Retinal pigment epithelial cell (primary cell): ENCODE results near the gene UBXN10.
A peak's percentile ranks its signal among the peaks of the same experiment; 100 is the strongest.

Experiments used
- DNase-seq: peaks from one replicate; pipeline ENCODE4 v3.0.0-alpha.2; 2010; ENCODE audit warnings: low read depth
- H3K4me3 ChIP-seq: 2 replicates; pipeline ENCODE4 v1.5.1; 2011; ENCODE audit warnings: mild to moderate bottlenecking, low read length, control low read depth, moderate library complexity
- TF ChIP-seq, protein P1 (sequence below): conservative IDR thresholded peaks from 2 replicates; pipeline ENCODE4 v1.5.1; 2011; ENCODE audit warnings: low read depth, low read length, control low read depth, inconsistent platforms

The UBXN10 gene

GRCh38 chr1:20194757-20195461 lies 9.0 kb downstream of the UBXN10 start:
- no peak for DNase-seq
- TF ChIP-seq, protein P1, sequence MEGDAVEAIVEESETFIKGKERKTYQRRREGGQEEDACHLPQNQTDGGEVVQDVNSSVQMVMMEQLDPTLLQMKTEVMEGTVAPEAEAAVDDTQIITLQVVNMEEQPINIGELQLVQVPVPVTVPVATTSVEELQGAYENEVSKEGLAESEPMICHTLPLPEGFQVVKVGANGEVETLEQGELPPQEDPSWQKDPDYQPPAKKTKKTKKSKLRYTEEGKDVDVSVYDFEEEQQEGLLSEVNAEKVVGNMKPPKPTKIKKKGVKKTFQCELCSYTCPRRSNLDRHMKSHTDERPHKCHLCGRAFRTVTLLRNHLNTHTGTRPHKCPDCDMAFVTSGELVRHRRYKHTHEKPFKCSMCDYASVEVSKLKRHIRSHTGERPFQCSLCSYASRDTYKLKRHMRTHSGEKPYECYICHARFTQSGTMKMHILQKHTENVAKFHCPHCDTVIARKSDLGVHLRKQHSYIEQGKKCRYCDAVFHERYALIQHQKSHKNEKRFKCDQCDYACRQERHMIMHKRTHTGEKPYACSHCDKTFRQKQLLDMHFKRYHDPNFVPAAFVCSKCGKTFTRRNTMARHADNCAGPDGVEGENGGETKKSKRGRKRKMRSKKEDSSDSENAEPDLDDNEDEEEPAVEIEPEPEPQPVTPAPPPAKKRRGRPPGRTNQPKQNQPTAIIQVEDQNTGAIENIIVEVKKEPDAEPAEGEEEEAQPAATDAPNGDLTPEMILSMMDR: peak; percentile 98

DNA sequence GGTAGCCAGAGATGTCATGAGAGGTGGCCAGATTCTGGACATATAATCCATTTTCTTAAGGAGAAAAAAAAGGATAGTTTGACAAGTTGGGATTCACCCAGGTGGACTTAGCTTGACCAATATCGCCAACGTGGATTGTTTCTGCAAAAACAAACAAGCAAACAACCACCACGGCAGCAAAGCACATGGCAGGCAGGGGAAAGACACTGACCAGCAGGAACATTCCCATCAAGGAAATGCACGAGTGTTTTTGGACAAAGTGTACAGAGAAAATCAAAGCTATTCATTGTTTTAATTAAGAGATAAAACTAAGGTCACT lies 9.5 kb downstream of the UBXN10 start:
- TF ChIP-seq, protein P1: no peak
- no peak for DNase-seq
- no peak overlapping the region for H3K4me3 ChIP-seq

More at GRCh38 chr1:20194757-20195461, 9.0 kb downstream of the UBXN10 start:
- no peak overlapping the region for H3K4me3 ChIP-seq

DNA sequence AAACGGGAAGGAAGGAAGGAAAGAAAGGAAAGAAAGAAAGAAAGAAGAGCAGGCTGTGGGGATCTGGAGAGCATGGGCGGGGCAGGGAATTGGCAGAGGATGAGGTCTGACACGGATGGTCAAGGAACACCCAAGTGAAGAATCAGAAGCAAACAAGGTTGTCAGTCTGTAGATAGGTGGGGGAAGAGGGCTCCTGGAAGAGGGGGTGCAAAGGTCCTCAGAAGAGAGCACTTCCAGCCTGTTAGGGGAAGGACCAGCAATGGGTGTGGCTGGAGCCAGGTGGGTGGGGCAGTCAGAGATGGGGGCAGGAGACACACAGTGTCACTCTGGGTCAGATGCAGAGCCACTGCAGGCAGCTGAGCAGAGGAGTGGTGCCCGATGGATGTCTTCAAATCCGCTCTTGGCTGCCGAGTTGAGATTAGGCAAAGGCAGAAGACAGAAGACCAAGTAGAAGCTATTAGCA lies 11.5 kb downstream of the UBXN10 start:
- H3K4me3 ChIP-seq: no peak overlapping the region
- DNase-seq: no peak
- TF ChIP-seq, protein P1: no peak

DNA sequence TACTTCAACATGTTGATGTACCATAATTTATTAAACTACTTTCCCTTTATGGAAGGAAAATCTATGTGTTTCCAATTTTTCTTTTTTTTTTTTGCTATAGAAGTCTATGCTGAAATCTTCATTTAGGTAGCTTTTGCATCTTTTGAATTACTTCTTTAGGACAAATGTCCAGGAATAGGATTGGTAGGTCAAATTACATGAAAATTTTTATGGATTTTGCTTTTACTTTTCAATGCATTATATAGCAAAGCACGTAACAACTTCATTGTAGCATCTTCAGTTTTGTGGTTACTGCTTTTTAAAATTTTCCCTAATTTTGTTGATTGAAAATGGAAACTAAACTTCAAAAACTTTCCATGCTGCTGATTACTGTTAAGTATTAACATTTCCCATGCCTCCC lies 12.4 kb downstream of the UBXN10 start:
- TF ChIP-seq, protein P1: no peak
- DNase-seq: no peak
- no peak overlapping the region for H3K4me3 ChIP-seq

DNA sequence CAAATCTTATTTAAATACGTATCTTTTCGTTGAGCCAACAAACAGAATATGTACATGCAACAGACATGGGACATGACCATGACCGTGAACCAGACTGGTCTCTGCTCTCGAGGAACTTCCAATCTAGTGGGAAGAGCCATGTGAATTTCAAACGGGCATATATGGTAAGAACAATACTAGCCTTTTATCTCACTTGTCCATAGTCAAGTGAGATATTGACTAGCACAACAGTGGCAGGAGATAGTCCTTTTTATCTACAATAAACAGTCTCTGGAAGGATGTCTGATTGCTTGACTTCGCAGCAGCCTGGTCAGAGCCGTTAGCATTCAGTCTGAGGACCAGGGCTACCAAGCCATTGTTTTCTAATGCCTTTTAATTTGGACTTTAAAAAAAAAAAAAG lies 13.0 kb downstream of the UBXN10 start:
- H3K4me3 ChIP-seq: no peak overlapping the region
- no peak for DNase-seq
- TF ChIP-seq, protein P1: no peak

DNA sequence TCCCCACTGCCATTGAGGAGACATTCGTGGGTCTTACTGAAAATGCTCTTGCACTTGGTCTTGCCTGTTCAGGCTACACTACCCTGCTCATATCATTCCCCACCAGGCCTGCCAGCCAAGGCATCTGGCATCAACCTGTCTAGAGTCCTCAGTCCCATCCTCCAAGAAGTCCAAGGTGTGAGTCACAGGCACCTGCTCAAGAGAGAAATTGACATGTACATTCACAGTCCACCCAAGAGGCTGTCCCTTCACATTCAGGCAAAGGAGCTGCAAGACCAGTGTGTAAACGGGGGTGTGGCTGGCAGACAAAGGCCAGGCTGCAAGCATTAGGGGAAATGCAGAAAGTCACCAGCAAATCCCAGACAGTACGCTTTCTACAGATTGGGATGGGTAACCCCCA lies 13.5 kb downstream of the UBXN10 start:
- no peak overlapping the region for H3K4me3 ChIP-seq
- TF ChIP-seq, protein P1: no peak
- DNase-seq: no peak

GRCh38 chr1:20199840-20200239 lies 13.9 kb downstream of the UBXN10 start:
- TF ChIP-seq, protein P1: no peak
- DNase-seq: no peak
- H3K4me3 ChIP-seq: no peak overlapping the region
